ENCODE results near the gene PNLIPRP2. TPM values are rescaled to one million over a fixed set of nuclear protein-coding genes. Genes with fewer than 3 reads are reported as not detected.

PNLIPRP2 gene
- total RNA-seq, 1 experiment from 2014 or later: 1.1 TPM

GRCh38 chr10:116606061-116606483, 14.7 kb upstream of the PNLIPRP2 start:
- ChIA-PET CTCF (no interaction called here), RAD21 (ENCODE audit: low non-redundant PET in 1 of 2, low total read pairs in 2 of 2, uncharacterized antibody in 2 of 2, unreplicated experiment in 2 of 2) (no interaction called here), POLR2A (no interaction called here)
- no peak overlapping the region for H3K9ac ChIP-seq (ENCODE audit: low read length)
- intact Hi-C loops (cut with micrococcal nuclease): no loop called here
- BruUV-seq (replicated peaks): no TSS peak
- no peaks in the 10 kb centered on the region for H3K9me3 ChIP-seq (ENCODE audit: control insufficient read depth in 1 of 2, insufficient read depth in 1 of 2, low read depth in 1 of 2, low read length in 2 of 2)
- no peaks in the 10 kb centered on the region for H3K79me2 ChIP-seq (ENCODE audit: insufficient read depth, low read length)
- peaks cover 12% of the 10 kb centered on the region for H3K27me3 ChIP-seq (ENCODE audit: insufficient read depth, low read length)
- no peaks in the 10 kb centered on the region for H3K36me3 ChIP-seq (ENCODE audit: control insufficient read depth in 1 of 2, insufficient read depth in 2 of 2, low read length in 2 of 2)
- no peak for ATAC-seq
- H3K4me1 ChIP-seq (ENCODE audit: control insufficient read depth in 1 of 2, insufficient read depth in 2 of 2, low read length in 2 of 2): no peaks in the 10 kb centered on the region
- no peaks in the 10 kb centered on the region; the same call in 1 of the 2 replicates for H4K20me1 ChIP-seq (ENCODE audit: insufficient read depth)
- no peak overlapping the region for H3K4me3 ChIP-seq (replicated peaks in 1 of 2; ENCODE audit: low read depth in 1 of 2, low read length in 2 of 2)
- H3K4me2 ChIP-seq (ENCODE audit: low read length): no peak overlapping the region
- TF ChIP-seq JUND (IDR thresholded peaks at IDR 0.05) (no peak), SRF (IDR thresholded peaks at IDR 0.05; ENCODE audit: low read depth) (no peak), CTCF (IDR thresholded peaks at IDR 0.05 in 2 of 3, conservative IDR thresholded peaks at IDR 0.05 in 1 of 3; ENCODE audit: borderline replicate concordance in 1 of 3, insufficient read depth in 1 of 3, low read depth in 2 of 3, low read length in 2 of 3) (no peak), EZH2 (IDR thresholded peaks at IDR 0.05) (no peak)
- no peak overlapping the region for H3K27ac ChIP-seq (ENCODE audit: low read depth, low read length)
- no peak for DNase-seq (ENCODE audit: low read depth, low spot score)
- no peaks in the 10 kb centered on the region for H3K9me2 ChIP-seq (ENCODE audit: insufficient read depth)
- no peak overlapping the region for H2AFZ ChIP-seq (ENCODE audit: low read depth, low read length, poor library complexity, severe bottlenecking)

GRCh38 chr10:116607336-116607735, 13.4 kb upstream of the PNLIPRP2 start:
- no peaks in the 10 kb centered on the region for H3K36me3 ChIP-seq (ENCODE audit: control insufficient read depth in 1 of 2, insufficient read depth in 2 of 2, low read length in 2 of 2)
- H3K27me3 ChIP-seq (ENCODE audit: insufficient read depth, low read length): 0 out of 2 replicates have a peak, but pooled peaks cover 7% of the 10 kb centered on the region
- no peaks in the 10 kb centered on the region for H3K4me1 ChIP-seq (ENCODE audit: control insufficient read depth in 1 of 2, insufficient read depth in 2 of 2, low read length in 2 of 2)
- H3K9ac ChIP-seq (ENCODE audit: low read length): no peak overlapping the region
- H3K9me2 ChIP-seq (ENCODE audit: insufficient read depth): no peaks in the 10 kb centered on the region
- H3K27ac ChIP-seq (ENCODE audit: low read depth, low read length): no peak overlapping the region
- ChIA-PET POLR2A (no interaction called here), CTCF (no interaction called here), RAD21 (ENCODE audit: low non-redundant PET in 1 of 2, low total read pairs in 2 of 2, uncharacterized antibody in 2 of 2, unreplicated experiment in 2 of 2) (no interaction called here)
- intact Hi-C loops (cut with micrococcal nuclease): no loop called here
- H3K9me3 ChIP-seq (ENCODE audit: control insufficient read depth in 1 of 2, insufficient read depth in 1 of 2, low read depth in 1 of 2, low read length in 2 of 2): no peaks in the 10 kb centered on the region
- H3K4me2 ChIP-seq (ENCODE audit: low read length): no peak overlapping the region
- H4K20me1 ChIP-seq (ENCODE audit: insufficient read depth): no peaks in the 10 kb centered on the region; the same call in 1 of the 2 replicates
- H2AFZ ChIP-seq (ENCODE audit: low read depth, low read length, poor library complexity, severe bottlenecking): no peak overlapping the region
- DNase-seq (ENCODE audit: low read depth, low spot score) (no peak), ATAC-seq (no peak)
- no peak overlapping the region for H3K4me3 ChIP-seq (replicated peaks in 1 of 2; ENCODE audit: low read depth in 1 of 2, low read length in 2 of 2)
- no peaks in the 10 kb centered on the region for H3K79me2 ChIP-seq (ENCODE audit: insufficient read depth, low read length)
- no TSS peak for BruUV-seq (replicated peaks)
- TF ChIP-seq SRF (IDR thresholded peaks at IDR 0.05; ENCODE audit: low read depth) (no peak), JUND (IDR thresholded peaks at IDR 0.05) (no peak), RAD21 (IDR thresholded peaks at IDR 0.05; ENCODE audit: low read depth) (no peak), CTCF (IDR thresholded peaks at IDR 0.05 in 2 of 3, conservative IDR thresholded peaks at IDR 0.05 in 1 of 3; ENCODE audit: borderline replicate concordance in 1 of 3, insufficient read depth in 1 of 3, low read depth in 2 of 3, low read length in 2 of 3) (no peak), MAX (IDR thresholded peaks at IDR 0.05) (no peak), TCF7L2 (IDR thresholded peaks at IDR 0.05; ENCODE audit: borderline replicate concordance, extremely low read depth, insufficient read depth, insufficient read length) (no peak), ATF3 (IDR thresholded peaks at IDR 0.05) (no peak), SP1 (IDR thresholded peaks at IDR 0.05; ENCODE audit: low read depth) (no peak), CBX3 (IDR thresholded peaks at IDR 0.05; ENCODE audit: low read depth) (no peak), SIN3A (IDR thresholded peaks at IDR 0.05; ENCODE audit: low read depth) (no peak), EGR1 (IDR thresholded peaks at IDR 0.05; ENCODE audit: low read depth) (no peak), EZH2 (IDR thresholded peaks at IDR 0.05) (no peak), CEBPB (IDR thresholded peaks at IDR 0.05; ENCODE audit: low read depth) (no peak), YY1 (IDR thresholded peaks at IDR 0.05; ENCODE audit: extremely low read depth, insufficient replicate concordance, low read depth, low read length) (no peak)

All from HCT116 (cell line).